HepG2 (cell line): ENCODE data around the gene SCAF11. TPM values are rescaled to one million over a fixed set of nuclear protein-coding genes. Genes with fewer than 3 reads are reported as not detected.
A peak's percentile ranks its signal among the peaks of the same experiment; 100 is the strongest.

Experiments used
- AFF4 ChIP-seq: sonication (generic); formaldehyde crosslinking; IDR thresholded peaks from 2 replicates; pipeline ENCODE4 v1.4.0; 2020; ENCODE audit warnings: missing genetic modification reagents
- ARID2 ChIP-seq: sonication (generic); formaldehyde crosslinking; IDR thresholded peaks from 2 replicates; pipeline ENCODE4 v1.8.1; 2022; ENCODE audit warnings: mild to moderate bottlenecking, missing genetic modification reagents, borderline replicate concordance
- CBX1 ChIP-seq: IDR thresholded peaks from one replicate; pipeline ENCODE4 v1.6.1; 2016; ENCODE audit warnings: antibody characterized with exemption, low read depth
- EED ChIP-seq: sonication (generic); formaldehyde crosslinking; IDR thresholded peaks from 2 replicates; pipeline ENCODE4 v1.5.0; 2020; ENCODE audit warnings: mild to moderate bottlenecking, missing genetic modification reagents
- EZH2 ChIP-seq: conservative IDR thresholded peaks from 2 replicates; pipeline ENCODE4 v1.6.1; 2012; ENCODE audit warnings: mild to moderate bottlenecking, low read depth, low read length, moderate library complexity
- KLF15 ChIP-seq: sonication (generic); formaldehyde crosslinking; IDR thresholded peaks from 2 replicates; pipeline ENCODE4 v1.8.1; 2023; ENCODE audit warnings: borderline replicate concordance, mild to moderate bottlenecking, inconsistent platforms, missing genetic modification reagents, mixed read lengths
- KMT2B ChIP-seq: IDR thresholded peaks from 2 replicates; pipeline ENCODE4 v1.6.1; 2016; ENCODE audit warnings: missing genetic modification reagents, missing compliant biosample characterization
- LCORL ChIP-seq, 2 experiments: fragments of 450-650 bp in 1 of 2; sonication (generic) in 1 of 2; formaldehyde crosslinking in 1 of 2; IDR thresholded peaks; 2 replicates each; pipeline versions ENCODE4 v1.5.0 to v1.6.1; 2017 to 2020; ENCODE audit warnings: antibody characterized with exemption in 1 of 2, missing genetic modification reagents in 1 of 2
- MAFF ChIP-seq: IDR thresholded peaks from 2 replicates; pipeline ENCODE4 v1.6.1; 2011; ENCODE audit warnings: low read depth, low read length, improper control_type of control experiment
- NFYC ChIP-seq: IDR thresholded peaks from 2 replicates; pipeline ENCODE4 v1.6.1; 2016; ENCODE audit warnings: missing genetic modification reagents, missing compliant biosample characterization
- PLRG1 ChIP-seq: fragments of 450-650 bp; conservative IDR thresholded peaks from 2 replicates; pipeline ENCODE4 v1.6.1; 2016
- TEAD2 ChIP-seq: sonication (generic); formaldehyde crosslinking; IDR thresholded peaks from 2 replicates; pipeline ENCODE4 v1.9.0; 2021; ENCODE audit warnings: missing genetic modification reagents
- TGIF2 ChIP-seq: IDR thresholded peaks from 2 replicates; pipeline ENCODE4 v1.6.1; 2016; ENCODE audit warnings: control low read depth, missing compliant biosample characterization
- THYN1 ChIP-seq: sonication (generic); formaldehyde crosslinking; IDR thresholded peaks from 2 replicates; pipeline ENCODE4 v1.8.1; 2023; ENCODE audit warnings: low read depth, mild to moderate bottlenecking, moderate library complexity, missing genetic modification reagents, borderline replicate concordance
- ZBTB10 ChIP-seq: sonication (generic); formaldehyde crosslinking; IDR thresholded peaks from 2 replicates; pipeline ENCODE4 v1.4.0; 2020; ENCODE audit warnings: missing genetic modification reagents, borderline replicate concordance
- ZFP36L1 ChIP-seq: sonication (generic); formaldehyde crosslinking; IDR thresholded peaks from 2 replicates; pipeline ENCODE4 v1.8.0; 2022; ENCODE audit warnings: mild to moderate bottlenecking, missing genetic modification reagents, moderate library complexity
- ZNF816 ChIP-seq: sonication (generic); formaldehyde crosslinking; IDR thresholded peaks from 2 replicates; pipeline ENCODE4 v1.8.0; 2022; ENCODE audit warnings: missing genetic modification reagents, mild to moderate bottlenecking, borderline replicate concordance
- polyA plus RNA-seq, 8 experiments: library from polyadenylated mRNA; depleted of rRNA in 3 of 8; stranded (reverse) in 7 of 8; unstranded in 1 of 8; fragments of >200 nt; fragmentation: Illumina TruSeq in 4 of 8; extraction: Trizol in 4 of 8; gene quantifications; 2 replicates each; pipeline versions ENCODE4 v1.2.1 to v1.2.3, GENCODE V29; 2011 to 2016; ENCODE audit warnings: low read depth in 4 of 8, missing spikeins in 1 of 8, mixed read lengths in 1 of 8; ENCODE audit not compliant: insufficient read depth in 1 of 8
- total RNA-seq, 5 experiments: library from RNA; depleted of rRNA; stranded (reverse); fragments of >200 nt; fragmentation: Illumina TruSeq; extraction: Trizol; gene quantifications; 2 replicates each; pipeline ENCODE4 v1.2.3, GENCODE V29; 2016; ENCODE audit warnings: low read depth in 1 of 5
- TF ChIP-seq, protein P1 (sequence below): sonication (generic); formaldehyde crosslinking; IDR thresholded peaks from 2 replicates; pipeline ENCODE4 v1.5.0; 2020; ENCODE audit warnings: mild to moderate bottlenecking, missing genetic modification reagents
- TF ChIP-seq, protein P2 (sequence below): sonication (generic); formaldehyde crosslinking; conservative IDR thresholded peaks from 2 replicates; pipeline ENCODE4 v1.4.0; 2020; ENCODE audit warnings: missing genetic modification reagents

SCAF11 gene
- total and polyA plus RNA-seq, 2 of the 13 experiments (the other 11 are each of a cell fraction or from before 2014, with no cell fraction given): 26.9 to 38.3 TPM

DNA sequence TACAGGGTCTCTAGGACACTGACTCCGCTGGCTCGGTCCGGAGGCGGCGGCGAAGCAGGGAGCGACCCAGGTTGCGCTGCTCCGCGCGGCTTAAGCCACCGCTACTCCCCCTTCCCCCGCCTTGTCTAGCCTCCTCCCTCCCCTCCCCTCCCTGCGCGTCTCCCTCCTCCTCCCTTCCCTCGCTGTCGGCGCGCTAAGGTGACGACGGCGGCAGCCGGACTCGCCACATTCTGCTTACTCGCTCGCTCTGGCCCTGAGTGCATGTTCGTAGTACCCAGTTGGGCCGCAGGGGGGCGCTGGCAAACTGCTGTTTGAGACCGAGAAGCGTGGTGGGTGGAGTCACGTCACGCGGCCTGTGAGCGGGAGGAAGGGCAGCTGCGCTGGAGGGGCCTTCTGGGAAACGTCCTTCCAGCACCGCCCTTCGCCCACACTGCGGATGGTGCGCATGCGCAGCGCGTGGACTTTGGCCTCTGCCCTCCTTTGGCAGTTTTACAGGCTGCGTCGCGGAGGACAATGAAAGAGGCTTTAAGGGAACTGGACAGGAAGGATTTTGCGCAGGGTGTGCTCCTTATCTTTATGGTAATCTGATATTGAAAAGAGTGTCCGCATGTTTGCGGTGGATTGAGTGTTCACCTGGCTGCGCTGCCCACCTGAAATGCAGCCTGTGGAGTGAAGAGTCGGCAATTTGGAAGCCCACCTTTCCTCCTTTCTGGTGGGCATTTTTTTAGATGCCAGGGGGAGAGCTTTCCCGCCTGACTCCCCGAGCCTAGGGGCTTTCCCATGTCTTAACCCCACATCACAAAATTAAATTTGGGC lies at the start of gene SCAF11 (continued):
- TF ChIP-seq TGIF2 (CRISPR knock-in tag) (no peak; the same call in none of the 2 replicates), ZNF816 (no peak; the same call in 1 of the 2 replicates), LCORL (IDR thresholded peaks at IDR 0.05) (no peak), LCORL (CRISPR knock-in tag; IDR thresholded peaks at IDR 0.05) (peak; percentile 86), ZFP36L1 (CRISPR knock-in tag) (peak; percentile 91), ZBTB10 (CRISPR knock-in tag) (peak; percentile 39; the same call in 1 of the 2 replicates), THYN1 (CRISPR knock-in tag) (no peak), KLF15 (peak; percentile 70; the same call in 1 of the 2 replicates), EED (peak; percentile 23), TEAD2 (no peak), NFYC (CRISPR knock-in tag) (peak; percentile 62), AFF4 (CRISPR knock-in tag) (no peak), KMT2B (CRISPR knock-in tag) (peak; percentile 78), EZH2 (no peak), PLRG1 (no peak), ARID2 (CRISPR knock-in tag) (no peak), MAFF (peak; percentile 63), CBX1 (peak; percentile 86)
- TF ChIP-seq, protein P1, sequence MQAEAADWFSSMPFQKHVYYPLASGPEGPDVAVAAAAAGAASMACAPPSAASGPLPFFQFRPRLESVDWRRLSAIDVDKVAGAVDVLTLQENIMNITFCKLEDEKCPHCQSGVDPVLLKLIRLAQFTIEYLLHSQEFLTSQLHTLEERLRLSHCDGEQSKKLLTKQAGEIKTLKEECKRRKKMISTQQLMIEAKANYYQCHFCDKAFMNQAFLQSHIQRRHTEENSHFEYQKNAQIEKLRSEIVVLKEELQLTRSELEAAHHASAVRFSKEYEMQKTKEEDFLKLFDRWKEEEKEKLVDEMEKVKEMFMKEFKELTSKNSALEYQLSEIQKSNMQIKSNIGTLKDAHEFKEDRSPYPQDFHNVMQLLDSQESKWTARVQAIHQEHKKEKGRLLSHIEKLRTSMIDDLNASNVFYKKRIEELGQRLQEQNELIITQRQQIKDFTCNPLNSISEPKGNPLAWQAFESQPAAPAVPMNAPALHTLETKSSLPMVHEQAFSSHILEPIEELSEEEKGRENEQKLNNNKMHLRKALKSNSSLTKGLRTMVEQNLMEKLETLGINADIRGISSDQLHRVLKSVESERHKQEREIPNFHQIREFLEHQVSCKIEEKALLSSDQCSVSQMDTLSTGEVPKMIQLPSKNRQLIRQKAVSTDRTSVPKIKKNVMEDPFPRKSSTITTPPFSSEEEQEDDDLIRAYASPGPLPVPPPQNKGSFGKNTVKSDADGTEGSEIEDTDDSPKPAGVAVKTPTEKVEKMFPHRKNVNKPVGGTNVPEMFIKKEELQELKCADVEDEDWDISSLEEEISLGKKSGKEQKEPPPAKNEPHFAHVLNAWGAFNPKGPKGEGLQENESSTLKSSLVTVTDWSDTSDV (CRISPR knock-in tag): peak; percentile 97
- TF ChIP-seq, protein P2, sequence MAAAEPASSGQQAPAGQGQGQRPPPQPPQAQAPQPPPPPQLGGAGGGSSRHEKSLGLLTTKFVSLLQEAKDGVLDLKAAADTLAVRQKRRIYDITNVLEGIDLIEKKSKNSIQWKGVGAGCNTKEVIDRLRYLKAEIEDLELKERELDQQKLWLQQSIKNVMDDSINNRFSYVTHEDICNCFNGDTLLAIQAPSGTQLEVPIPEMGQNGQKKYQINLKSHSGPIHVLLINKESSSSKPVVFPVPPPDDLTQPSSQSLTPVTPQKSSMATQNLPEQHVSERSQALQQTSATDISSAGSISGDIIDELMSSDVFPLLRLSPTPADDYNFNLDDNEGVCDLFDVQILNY (CRISPR knock-in tag): no peak; the same call in 1 of the 2 replicates
